ENCODE results near the gene TRPM5. TPM values are rescaled to one million over a fixed set of nuclear protein-coding genes. Genes with fewer than 3 reads are reported as not detected.

TRPM5 gene
- total RNA-seq, 6 experiments from 2014 or later: not detected

- peaks cover 17% of the 10 kb centered on the region for H3K27me3 Mint-ChIP-seq (ENCODE audit: insufficient read depth)
- no peaks in the 10 kb centered on the region for H3K9me3 Mint-ChIP-seq
- peak within 1 kb of the TSS; percentile 92 for H3K4me3 Mint-ChIP-seq
- H3K27ac Mint-ChIP-seq: peak within 1 kb of the TSS; percentile 92
- TF ChIP-seq CTCF (IDR thresholded peaks at IDR 0.05): peak; percentile 98
- DNase-seq: peak; percentile 100
- peaks cover 18% of the 10 kb centered on the region for H3K36me3 Mint-ChIP-seq (ENCODE audit: low read depth)
- peaks cover 21% of the 10 kb centered on the region for H3K4me1 Mint-ChIP-seq (ENCODE audit: low read depth)
Observed at GRCh38 chr11:2400069-2400761, 44.1 kb downstream of the TRPM5 start, which contains the start of gene TSSC4. Gene TSSC4, plus strand, starts transcription at chr11:2400750. Its CDS starts 1,884 bp downstream, at chr11:2402634.

GRCh38 chr11:2399488-2400068 lies 44.7 kb downstream of the TRPM5 start:
- Mint-ChIP-seq H3K9me3 (no peaks in the 10 kb centered on the region), H3K27ac (peak overlapping the region; percentile 92), H3K4me3 (peak overlapping the region; percentile 92), H3K27me3 (ENCODE audit: insufficient read depth) (peaks cover 12% of the 10 kb centered on the region), H3K4me1 (ENCODE audit: low read depth) (peaks cover 21% of the 10 kb centered on the region), H3K36me3 (ENCODE audit: low read depth) (peaks cover 18% of the 10 kb centered on the region)
- DNase-seq: no peak
- TF ChIP-seq CTCF (IDR thresholded peaks at IDR 0.05): no peak

- TF ChIP-seq CTCF (IDR thresholded peaks at IDR 0.05): no peak
- H3K4me1 Mint-ChIP-seq (ENCODE audit: low read depth): peaks cover 21% of the 10 kb centered on the region
- peak overlapping the region; percentile 92 for H3K27ac Mint-ChIP-seq
- peak overlapping the region; percentile 92 for H3K4me3 Mint-ChIP-seq
- H3K36me3 Mint-ChIP-seq (ENCODE audit: low read depth): peaks cover 18% of the 10 kb centered on the region
- DNase-seq: no peak
- H3K9me3 Mint-ChIP-seq: no peaks in the 10 kb centered on the region
- peaks cover 8% of the 10 kb centered on the region for H3K27me3 Mint-ChIP-seq (ENCODE audit: insufficient read depth)
Observed at GRCh38 chr11:2398664-2399355, 45.5 kb downstream of the TRPM5 start.

- Mint-ChIP-seq H3K36me3 (ENCODE audit: low read depth) (peaks cover 18% of the 10 kb centered on the region), H3K9me3 (no peaks in the 10 kb centered on the region), H3K27me3 (ENCODE audit: insufficient read depth) (peaks cover 8% of the 10 kb centered on the region), H3K4me3 (no peak overlapping the region), H3K4me1 (ENCODE audit: low read depth) (peaks cover 14% of the 10 kb centered on the region), H3K27ac (no peak overlapping the region)
- no peak for DNase-seq
- TF ChIP-seq CTCF (IDR thresholded peaks at IDR 0.05): no peak
Observed at GRCh38 chr11:2397005-2397404, 47.3 kb downstream of the TRPM5 start.

- Mint-ChIP-seq H3K4me1 (ENCODE audit: low read depth) (peaks cover 11% of the 10 kb centered on the region), H3K27ac (no peak overlapping the region), H3K9me3 (no peaks in the 10 kb centered on the region), H3K27me3 (ENCODE audit: insufficient read depth) (peaks cover 3% of the 10 kb centered on the region), H3K4me3 (no peak overlapping the region), H3K36me3 (ENCODE audit: low read depth) (peaks cover 16% of the 10 kb centered on the region)
- no peak for TF ChIP-seq CTCF (IDR thresholded peaks at IDR 0.05)
- DNase-seq: no peak
Observed at GRCh38 chr11:2396471-2396870, 47.8 kb downstream of the TRPM5 start.

All from HFFc6 (cell line).